Mesendoderm (in vitro differentiated cells): ENCODE results near the gene CLDN8.

ENCODE experiments used
- DNase-seq: peaks from one replicate; pipeline ENCODE4 v3.0.0; 2013
- H2AK5ac ChIP-seq: 2 replicates; pipeline ENCODE4 v1.6.1; 2013; ENCODE audit warnings: low read length, inconsistent platforms
- H2BK120ac ChIP-seq: 2 replicates; pipeline ENCODE4 v1.6.1; 2013; ENCODE audit warnings: low read depth, mild to moderate bottlenecking, low read length, moderate library complexity, mixed read lengths
- H2BK15ac ChIP-seq: replicated peaks from 2 replicates; pipeline ENCODE4 v1.6.1; 2013; ENCODE audit warnings: low read depth, mild to moderate bottlenecking, moderate library complexity
- H2BK5ac ChIP-seq: 2 replicates; pipeline ENCODE4 v1.6.1; 2013; ENCODE audit warnings: low read length, inconsistent platforms
- H3K18ac ChIP-seq: 2 replicates; pipeline ENCODE4 v1.6.1; 2013; ENCODE audit warnings: mild to moderate bottlenecking, low read length, mixed read lengths
- H3K23ac ChIP-seq: one replicate; pipeline ENCODE4 v1.6.1; 2013; ENCODE audit warnings: low read length
- H3K27ac ChIP-seq: 2 replicates; pipeline ENCODE4 v1.5.1; 2013; ENCODE audit warnings: low read depth, mild to moderate bottlenecking, inconsistent platforms, low read length, moderate library complexity
- H3K27me3 ChIP-seq: 2 replicates; pipeline ENCODE4 v1.6.1; 2013; ENCODE audit warnings: low read length, control low read depth, mild to moderate bottlenecking, inconsistent platforms; ENCODE audit not compliant: insufficient read depth, poor library complexity
- H3K36me3 ChIP-seq: 2 replicates; pipeline ENCODE4 v1.6.1; 2013; ENCODE audit warnings: low read length, inconsistent platforms; ENCODE audit not compliant: control insufficient read depth, insufficient read depth
- H3K4ac ChIP-seq: one replicate; pipeline ENCODE4 v1.6.1; 2013; ENCODE audit warnings: low read depth, mild to moderate bottlenecking, low read length, moderate library complexity
- H3K4me1 ChIP-seq: 2 replicates; pipeline ENCODE4 v1.6.1; 2013; ENCODE audit warnings: low read depth, low read length, inconsistent platforms; ENCODE audit not compliant: control insufficient read depth
- H3K4me2 ChIP-seq: 2 replicates; pipeline ENCODE4 v1.6.1; 2013; ENCODE audit warnings: low read length
- H3K4me3 ChIP-seq: 2 replicates; pipeline ENCODE4 v1.5.1; 2013; ENCODE audit warnings: mild to moderate bottlenecking, low read length
- H3K56ac ChIP-seq: one replicate; pipeline ENCODE4 v1.6.1; 2013; ENCODE audit warnings: low read length
- H3K79me1 ChIP-seq: 2 replicates; pipeline ENCODE4 v1.6.1; 2013; ENCODE audit warnings: low read length, inconsistent platforms
- H3K79me2 ChIP-seq: 2 replicates; pipeline ENCODE4 v1.6.1; 2013; ENCODE audit warnings: mild to moderate bottlenecking, low read length; ENCODE audit not compliant: control insufficient read depth, insufficient read depth
- H3K9ac ChIP-seq: 2 replicates; pipeline ENCODE4 v1.6.1; 2013; ENCODE audit warnings: low read length, inconsistent platforms
- H4K5ac ChIP-seq: one replicate; pipeline ENCODE4 v1.6.1; 2013; ENCODE audit warnings: low read length
- H4K8ac ChIP-seq: one replicate; pipeline ENCODE4 v1.6.1; 2013; ENCODE audit warnings: low read depth, mild to moderate bottlenecking, control low read depth, low read length, moderate library complexity
- WGBS: extraction: QIAGEN DNeasy Blood & Tissue Kit; methylation state at CpG from one replicate; pipeline ENCODE4 v1.1.7; 2013; ENCODE audit warnings: low lambda C conversion rate, missing lambda C conversion rate; ENCODE audit not compliant: insufficient coverage; ENCODE audit errors: extremely low coverage; 5-methylcytosine and 5-hydroxymethylcytosine counted together

The CLDN8 gene

DNA sequence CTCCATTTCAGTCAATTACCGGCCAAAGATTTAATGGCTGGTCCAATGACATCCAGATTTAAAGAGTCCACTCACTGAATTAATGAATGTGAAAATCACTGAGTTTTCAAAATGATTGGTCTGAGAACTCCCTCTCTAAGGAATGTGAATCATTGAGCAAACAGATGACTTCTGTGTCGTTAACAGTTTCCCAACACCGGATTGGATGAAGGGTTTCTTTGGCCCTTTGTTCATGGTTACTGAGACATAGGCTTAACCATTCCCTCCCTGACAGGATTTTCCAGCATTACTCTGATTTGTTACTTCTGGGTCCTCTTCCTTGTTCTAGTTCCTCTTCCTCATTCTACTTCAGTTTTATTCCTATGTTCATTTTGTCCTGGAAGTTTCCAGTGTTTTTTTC is 47.8 kb downstream of the CLDN8 start:
- Histone ChIP-seq H3K79me1 (no peaks in the 10 kb centered on the region), H2BK5ac (no peak overlapping the region), H3K4me2 (no peak overlapping the region), H3K4me3 (no peak overlapping the region), H3K56ac (no peak overlapping the region), H3K23ac (no peak overlapping the region), H3K4me1 (no peaks in the 10 kb centered on the region), H2BK15ac (no peak overlapping the region), H3K18ac (no peak overlapping the region), H3K79me2 (no peaks in the 10 kb centered on the region), H3K36me3 (no peaks in the 10 kb centered on the region), H4K8ac (no peak overlapping the region), H2BK120ac (no peak overlapping the region), H3K4ac (no peak overlapping the region), H4K5ac (no peak overlapping the region), H3K27me3 (no peaks in the 10 kb centered on the region), H2AK5ac (no peak overlapping the region), H3K9ac (no peak overlapping the region), H3K27ac (no peak overlapping the region)
- DNase-seq: no peak
- WGBS: no CpG with 5 or more reads among the region's 3 CpGs

DNA sequence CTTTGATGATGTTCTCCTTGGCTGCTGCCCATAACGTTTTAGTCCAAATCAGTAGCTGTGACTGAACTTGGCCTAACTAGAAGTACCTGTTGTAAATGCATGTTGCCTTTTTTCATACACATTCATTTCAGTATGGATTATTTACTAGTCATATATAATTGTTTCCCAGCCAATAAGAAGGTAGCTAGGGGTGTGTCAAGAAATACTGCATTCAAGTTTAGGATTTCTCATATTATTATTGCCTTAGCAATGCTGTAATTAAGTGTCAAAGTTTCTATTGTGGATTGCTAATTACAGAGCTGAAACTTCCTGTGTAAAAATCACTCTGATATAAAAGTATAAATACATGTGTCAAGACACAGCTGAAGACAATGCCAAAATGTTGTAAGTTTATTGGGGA is 49.2 kb downstream of the CLDN8 start, which contains the start of gene CLDN17:
TSS of gene CLDN17 (minus strand) at position 101 of the 400 bp plus-strand sequence. CDS start 188 bp downstream, outside the sequence.
- Histone ChIP-seq H4K8ac (no peak within 1 kb of the TSS), H3K56ac (no peak within 1 kb of the TSS), H3K4me2 (no peak within 1 kb of the TSS), H2BK15ac (no peak within 1 kb of the TSS), H3K79me1 (no peaks in the 10 kb centered on the region), H3K27ac (no peak within 1 kb of the TSS), H3K4me3 (no peak within 1 kb of the TSS), H2BK120ac (no peak within 1 kb of the TSS), H3K9ac (no peak within 1 kb of the TSS), H4K5ac (no peak within 1 kb of the TSS), H2BK5ac (no peak within 1 kb of the TSS), H3K27me3 (no peaks in the 10 kb centered on the region), H3K4ac (no peak within 1 kb of the TSS), H3K18ac (no peak within 1 kb of the TSS), H3K4me1 (no peaks in the 10 kb centered on the region), H3K79me2 (no peaks in the 10 kb centered on the region), H2AK5ac (no peak within 1 kb of the TSS), H3K36me3 (no peaks in the 10 kb centered on the region), H3K23ac (no peak within 1 kb of the TSS)
- DNase-seq: no peak
- no CpG with 5 or more reads among the region's 1 CpG for WGBS

GRCh38 chr21:30166171-30166570 is 49.7 kb downstream of the CLDN8 start:
- Histone ChIP-seq H3K18ac (no peak overlapping the region), H2BK15ac (no peak overlapping the region), H2BK5ac (no peak overlapping the region), H2AK5ac (no peak overlapping the region), H3K9ac (no peak overlapping the region), H3K4me1 (no peaks in the 10 kb centered on the region), H3K23ac (no peak overlapping the region), H3K4me2 (no peak overlapping the region), H3K79me2 (no peaks in the 10 kb centered on the region), H3K56ac (no peak overlapping the region), H3K27ac (no peak overlapping the region), H4K5ac (no peak overlapping the region), H3K4me3 (no peak overlapping the region), H3K36me3 (no peaks in the 10 kb centered on the region), H3K79me1 (no peaks in the 10 kb centered on the region), H4K8ac (no peak overlapping the region), H2BK120ac (no peak overlapping the region), H3K4ac (no peak overlapping the region), H3K27me3 (no peaks in the 10 kb centered on the region)
- DNase-seq: no peak
- WGBS: no CpG with 5 or more reads among the region's 9 CpGs

DNA sequence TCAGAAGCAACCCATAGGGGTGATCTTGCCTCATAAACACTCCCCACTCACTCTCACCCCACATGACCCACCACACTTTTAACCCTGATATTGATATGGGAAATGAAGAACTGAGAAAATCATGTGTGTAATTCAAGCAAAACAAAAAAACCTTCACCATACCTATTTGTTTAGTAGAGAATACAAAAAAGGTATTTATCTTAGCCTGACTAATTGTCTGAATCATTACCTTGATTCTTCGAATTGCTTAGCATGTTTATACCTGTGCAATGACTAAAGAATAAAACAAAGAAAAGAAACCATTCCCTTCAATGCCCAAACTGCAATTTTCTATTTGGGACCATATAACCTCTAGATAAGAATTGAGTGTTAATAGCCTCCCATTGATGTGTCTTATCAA is 51.1 kb downstream of the CLDN8 start:
- no peaks in the 10 kb centered on the region for H3K4me1 ChIP-seq
- H3K23ac ChIP-seq: no peak overlapping the region
- no peak overlapping the region for H3K9ac ChIP-seq
- no peak overlapping the region for H3K4me2 ChIP-seq
- no peak overlapping the region for H3K18ac ChIP-seq
- H3K27me3 ChIP-seq: no peaks in the 10 kb centered on the region
- no peak for DNase-seq
- no peak overlapping the region for H4K8ac ChIP-seq
- no peak overlapping the region for H2BK120ac ChIP-seq
- H3K36me3 ChIP-seq: no peaks in the 10 kb centered on the region
- no peak overlapping the region for H2BK5ac ChIP-seq
- no peaks in the 10 kb centered on the region for H3K79me1 ChIP-seq
- no peaks in the 10 kb centered on the region for H3K79me2 ChIP-seq
- H3K4ac ChIP-seq: no peak overlapping the region
- no peak overlapping the region for H3K27ac ChIP-seq
- no peak overlapping the region for H3K56ac ChIP-seq
- no peak overlapping the region for H4K5ac ChIP-seq
- WGBS: no CpG with 5 or more reads among the region's 1 CpG
- no peak overlapping the region for H2AK5ac ChIP-seq
- no peak overlapping the region for H3K4me3 ChIP-seq
- no peak overlapping the region for H2BK15ac ChIP-seq
